SK-N-SH (cell line): ENCODE measurements around the gene SULT1A1.

Source experiments
- CTCF ChIP-seq: fragments of 200-600 bp; sonication (generic); IDR thresholded peaks from 2 replicates; pipeline ENCODE4 v1.6.1; 2017; ENCODE audit warnings: antibody characterized with exemption, mild to moderate bottlenecking, moderate library complexity
- EP300 ChIP-seq, 2 experiments: IDR thresholded peaks; 2 replicates each; pipeline versions ENCODE4 v1.4.0 to v1.6.1; 2012; ENCODE audit warnings: borderline replicate concordance in 1 of 2, low read depth in 1 of 2, low read length in 1 of 2
- EZH2phosphoT487 ChIP-seq: fragments of 200-600 bp; sonication (generic); IDR thresholded peaks from 2 replicates; pipeline ENCODE4 v1.6.1; 2017; ENCODE audit warnings: low read depth, mixed run types, mild to moderate bottlenecking, antibody characterized with exemption, moderate library complexity, borderline replicate concordance
- JUND ChIP-seq: IDR thresholded peaks from 2 replicates; pipeline ENCODE4 v1.4.0; 2012
- MAX ChIP-seq: IDR thresholded peaks from 2 replicates; pipeline ENCODE4 v1.4.0; 2012; ENCODE audit warnings: low read depth
- POLR2AphosphoS5 ChIP-seq: IDR thresholded peaks from 2 replicates; pipeline ENCODE4 v1.6.1; 2012; ENCODE audit warnings: low read depth, low read length
- USF1 ChIP-seq: IDR thresholded peaks from 2 replicates; pipeline ENCODE4 v1.4.0; 2012; ENCODE audit warnings: low read depth, borderline replicate concordance
- YY1 ChIP-seq: IDR thresholded peaks from 2 replicates; pipeline ENCODE4 v1.4.0; 2012; ENCODE audit warnings: low read depth, mild to moderate bottlenecking

DNA sequence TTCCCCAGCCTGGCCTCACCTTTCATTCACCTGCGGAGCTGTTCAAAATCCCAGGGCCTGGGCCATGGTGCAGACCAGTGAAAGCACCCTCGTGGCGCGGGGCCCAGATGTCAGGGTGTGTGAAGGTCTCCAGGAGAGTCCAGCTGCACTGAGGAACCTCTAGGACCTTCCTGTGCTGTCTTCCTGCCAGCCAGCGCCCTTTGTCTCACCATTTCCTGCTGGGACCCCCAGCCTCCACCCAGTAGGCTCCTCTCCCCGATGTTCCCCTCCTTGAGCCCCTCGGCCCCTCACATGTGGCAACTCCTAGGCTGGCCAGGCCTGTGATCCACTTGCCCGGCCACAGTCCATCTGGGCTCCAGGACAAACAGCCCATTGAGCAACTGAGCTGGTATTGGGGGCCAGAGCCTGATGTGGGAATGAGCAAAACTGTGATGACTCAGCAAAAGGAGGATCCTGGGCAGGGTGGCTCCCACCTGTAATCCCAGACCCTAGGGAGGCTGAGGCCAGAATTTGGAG lies 13.7 kb downstream of the SULT1A1 start:
- TF ChIP-seq CTCF: no peak
- TF ChIP-seq EZH2phosphoT487: no peak
- TF ChIP-seq JUND: no peak
- TF ChIP-seq USF1: no peak
- no peak for TF ChIP-seq POLR2AphosphoS5
- TF ChIP-seq MAX: no peak
- no peak for TF ChIP-seq YY1
- TF ChIP-seq EP300 (IDR thresholded peaks at IDR 0.05; ENCODE audit: borderline replicate concordance in 1 of 2, low read depth in 1 of 2, low read length in 1 of 2): no peak
